GM19372 (cell line): Measurements from ENCODE around the gene RGS14.
"Not testable (repeated sequence)": the region's sequence is repeated elsewhere in the genome, so short reads cannot be mapped to it uniquely, and the experiment has no call there.

ENCODE experiments used
- ATAC-seq: cut with Tn5 transposase; IDR thresholded peaks from one replicate; pipeline ENCODE4 v1.9.1; 2021; ENCODE audit warnings: mild to moderate bottlenecking, low read depth, moderate library complexity; ENCODE audit not compliant: unreplicated experiment

RGS14 gene

GRCh38 chr5:177375516-177375915 is 17.8 kb downstream of the RGS14 start:
- ATAC-seq = not testable (repeated sequence)

- no peak for ATAC-seq
Observed at GRCh38 chr5:177376107-177376506, 18.4 kb downstream of the RGS14 start.

- no peak for ATAC-seq
Observed at GRCh38 chr5:177377851-177378776, 20.4 kb downstream of the RGS14 start.

GRCh38 chr5:177378884-177379883 is 21.5 kb downstream of the RGS14 start:
- ATAC-seq = no peak

- ATAC-seq = no peak
Observed at GRCh38 chr5:177380805-177381126, 23.0 kb downstream of the RGS14 start.

GRCh38 chr5:177382423-177383029 is 24.8 kb downstream of the RGS14 start:
- ATAC-seq = no peak

- ATAC-seq = no peak
Observed at GRCh38 chr5:177383181-177383580, 25.5 kb downstream of the RGS14 start.

- ATAC-seq = no peak
Observed at GRCh38 chr5:177384134-177384533, 26.4 kb downstream of the RGS14 start, which contains the start of gene SLC34A1. Gene SLC34A1, plus strand, starts transcription at chr5:177384434. Its CDS starts 1,308 bp downstream, at chr5:177385742.

- ATAC-seq = no peak
Observed at GRCh38 chr5:177385720-177386119, 28.0 kb downstream of the RGS14 start.

GRCh38 chr5:177386542-177386941 is 28.8 kb downstream of the RGS14 start:
- ATAC-seq = no peak

GRCh38 chr5:177387405-177387804 is 29.7 kb downstream of the RGS14 start:
- no peak for ATAC-seq

- no peak for ATAC-seq
Observed at GRCh38 chr5:177388521-177389052, 30.9 kb downstream of the RGS14 start.

GRCh38 chr5:177389241-177390169 is 31.8 kb downstream of the RGS14 start:
- peak; percentile 51 for ATAC-seq

GRCh38 chr5:177390363-177391300 is 32.9 kb downstream of the RGS14 start:
- peak; percentile 58 for ATAC-seq

GRCh38 chr5:177392765-177393164 is 35.0 kb downstream of the RGS14 start:
- no peak for ATAC-seq

GRCh38 chr5:177393206-177393765 is 35.6 kb downstream of the RGS14 start:
- ATAC-seq = no peak

GRCh38 chr5:177393990-177394389 is 36.3 kb downstream of the RGS14 start:
- no peak for ATAC-seq

GRCh38 chr5:177396078-177396477 is 38.4 kb downstream of the RGS14 start:
- no peak for ATAC-seq
